ENCODE measurements around the gene FAM222A. TPM values are rescaled to one million over a fixed set of nuclear protein-coding genes. Genes with fewer than 3 reads are reported as not detected.

The FAM222A gene
- total RNA-seq, 1 donor from 2014 or later = 2.5 TPM

DNA sequence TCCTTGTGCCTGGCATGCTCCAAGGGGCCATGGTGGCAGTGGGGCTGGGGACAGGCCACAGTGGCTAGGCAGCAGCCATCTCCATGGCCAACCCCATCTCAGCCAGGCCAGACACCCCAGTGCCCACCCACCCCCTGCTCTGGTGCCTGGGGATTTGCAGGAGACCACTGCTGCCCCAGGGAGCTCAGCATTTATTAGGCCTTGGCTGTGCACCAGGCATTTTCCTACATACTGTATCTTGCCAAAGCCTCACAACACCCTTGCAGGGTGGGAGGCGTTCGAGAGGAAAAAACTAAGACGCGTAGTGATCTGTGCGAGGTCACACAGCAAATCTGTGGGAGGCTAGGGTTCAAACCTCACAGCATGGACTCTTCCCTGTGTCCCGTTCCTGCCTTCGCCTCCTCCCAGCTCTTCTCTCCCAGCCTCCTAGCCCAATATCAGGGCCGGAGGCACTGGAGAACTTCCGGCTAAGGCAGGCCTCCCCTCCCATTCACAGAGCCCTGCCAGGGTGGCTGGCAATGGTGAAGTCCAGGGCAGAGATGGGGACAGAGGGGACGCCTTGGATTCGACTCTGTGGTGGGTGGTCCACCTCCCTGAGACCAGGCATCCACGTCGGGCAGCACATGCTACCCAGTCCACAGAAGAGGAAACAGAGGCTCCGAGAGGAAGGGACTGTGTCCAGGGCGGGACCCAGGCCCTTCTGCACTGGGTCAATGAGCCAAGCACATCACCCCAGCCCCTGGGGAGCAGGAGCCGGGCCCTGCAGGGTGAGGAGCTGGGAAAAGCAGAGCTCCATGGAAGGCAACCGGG lies 57.4 kb downstream of the FAM222A start:
- Histone ChIP-seq H3K36me3 (no peaks in the 10 kb centered on the region), H3K4me3 (no peak overlapping the region), H3K9ac (no peak overlapping the region), H3K27ac (no peak overlapping the region), H3K9me3 (ENCODE audit: low read depth) (no peaks in the 10 kb centered on the region), H4K20me1 (ENCODE audit: low read depth) (no peaks in the 10 kb centered on the region), H3F3A (ENCODE audit: low read depth) (no peaks in the 10 kb centered on the region), H3K4me1 (peaks cover 7% of the 10 kb centered on the region), H2AFZ (replicated peaks) (no peak overlapping the region), H3K79me2 (ENCODE audit: low read depth) (no peaks in the 10 kb centered on the region), H3K4me2 (no peak overlapping the region), H3K27me3 (no peaks in the 10 kb centered on the region)
- Mint-ChIP-seq H3K4me3 (no peak overlapping the region), H3K27me3 (ENCODE audit: insufficient read depth, low read depth) (peaks cover 7% of the 10 kb centered on the region), H3K36me3 (no peaks in the 10 kb centered on the region), H3K9me3 (no peaks in the 10 kb centered on the region), H3K4me1 (peaks cover 2% of the 10 kb centered on the region), H3K27ac (no peak overlapping the region)
- DNase-seq (ENCODE audit: low spot score) = no peak
- TF ChIP-seq EZH2phosphoT487 (IDR thresholded peaks at IDR 0.05) (no peak), EZH2 (IDR thresholded peaks at IDR 0.05) (no peak)
- TF ChIP-seq, protein P1, sequence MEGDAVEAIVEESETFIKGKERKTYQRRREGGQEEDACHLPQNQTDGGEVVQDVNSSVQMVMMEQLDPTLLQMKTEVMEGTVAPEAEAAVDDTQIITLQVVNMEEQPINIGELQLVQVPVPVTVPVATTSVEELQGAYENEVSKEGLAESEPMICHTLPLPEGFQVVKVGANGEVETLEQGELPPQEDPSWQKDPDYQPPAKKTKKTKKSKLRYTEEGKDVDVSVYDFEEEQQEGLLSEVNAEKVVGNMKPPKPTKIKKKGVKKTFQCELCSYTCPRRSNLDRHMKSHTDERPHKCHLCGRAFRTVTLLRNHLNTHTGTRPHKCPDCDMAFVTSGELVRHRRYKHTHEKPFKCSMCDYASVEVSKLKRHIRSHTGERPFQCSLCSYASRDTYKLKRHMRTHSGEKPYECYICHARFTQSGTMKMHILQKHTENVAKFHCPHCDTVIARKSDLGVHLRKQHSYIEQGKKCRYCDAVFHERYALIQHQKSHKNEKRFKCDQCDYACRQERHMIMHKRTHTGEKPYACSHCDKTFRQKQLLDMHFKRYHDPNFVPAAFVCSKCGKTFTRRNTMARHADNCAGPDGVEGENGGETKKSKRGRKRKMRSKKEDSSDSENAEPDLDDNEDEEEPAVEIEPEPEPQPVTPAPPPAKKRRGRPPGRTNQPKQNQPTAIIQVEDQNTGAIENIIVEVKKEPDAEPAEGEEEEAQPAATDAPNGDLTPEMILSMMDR (IDR thresholded peaks at IDR 0.05) = no peak

DNA sequence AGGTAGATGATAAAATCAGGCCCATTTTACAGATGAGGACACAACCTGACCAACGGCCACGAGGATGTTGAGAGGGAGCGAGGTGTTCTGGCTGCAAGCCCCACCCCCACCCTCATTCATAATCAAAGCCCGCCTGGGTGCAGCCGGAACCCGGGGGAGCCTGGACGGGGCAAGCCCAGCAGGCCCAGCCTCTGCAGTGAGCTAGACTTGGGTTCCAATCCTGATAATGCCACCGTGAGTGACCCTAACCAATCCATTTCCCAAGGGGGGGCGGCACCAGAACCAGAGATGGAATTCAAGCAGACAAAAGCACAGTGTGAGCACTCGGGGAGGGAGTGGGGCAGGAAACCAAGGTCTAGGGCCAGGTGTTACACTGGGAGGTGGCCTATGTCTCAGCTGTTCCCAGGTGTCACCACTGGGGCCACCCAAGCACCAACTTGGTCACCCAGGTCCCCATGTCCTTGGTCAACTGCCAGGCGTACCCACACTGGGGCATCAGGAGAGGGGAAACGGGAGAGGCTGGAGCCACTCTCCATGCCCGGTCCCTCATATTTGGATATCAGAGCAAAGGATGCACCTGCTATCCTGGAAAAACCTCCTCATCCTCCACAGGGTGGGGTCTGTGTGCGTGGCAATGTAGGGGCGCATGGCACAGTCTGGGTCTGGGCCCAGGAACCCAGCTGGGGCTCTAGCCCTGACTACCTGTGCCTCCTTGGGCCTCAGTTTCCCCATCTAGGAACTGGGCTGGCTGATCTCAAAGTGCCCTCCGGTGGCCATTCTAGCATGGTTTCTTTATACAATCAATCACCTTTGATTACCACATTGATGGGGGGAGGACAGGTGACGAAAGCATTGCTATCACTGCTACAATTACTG lies 58.4 kb downstream of the FAM222A start:
- H3K4me3 Mint-ChIP-seq = no peak overlapping the region
- Histone ChIP-seq H3K79me2 (ENCODE audit: low read depth) (no peaks in the 10 kb centered on the region), H3K27ac (no peak overlapping the region), H3K4me1 (peaks cover 7% of the 10 kb centered on the region), H3K4me2 (no peak overlapping the region), H3F3A (ENCODE audit: low read depth) (no peaks in the 10 kb centered on the region), H3K9ac (no peak overlapping the region), H3K9me3 (ENCODE audit: low read depth) (no peaks in the 10 kb centered on the region), H3K36me3 (no peaks in the 10 kb centered on the region), H3K4me3 (no peak overlapping the region), H3K27me3 (no peaks in the 10 kb centered on the region), H2AFZ (replicated peaks) (no peak overlapping the region), H4K20me1 (ENCODE audit: low read depth) (no peaks in the 10 kb centered on the region)
- H3K27me3 Mint-ChIP-seq (ENCODE audit: insufficient read depth, low read depth) = peaks cover 7% of the 10 kb centered on the region
- TF ChIP-seq, protein P1 (IDR thresholded peaks at IDR 0.05) = peak; percentile 35
- TF ChIP-seq EZH2 (IDR thresholded peaks at IDR 0.05) = no peak
- no peaks in the 10 kb centered on the region for H3K36me3 Mint-ChIP-seq
- H3K27ac Mint-ChIP-seq = no peak overlapping the region
- DNase-seq (ENCODE audit: low spot score) = no peak
- no peaks in the 10 kb centered on the region for H3K9me3 Mint-ChIP-seq
- peaks cover 2% of the 10 kb centered on the region for H3K4me1 Mint-ChIP-seq

DNA sequence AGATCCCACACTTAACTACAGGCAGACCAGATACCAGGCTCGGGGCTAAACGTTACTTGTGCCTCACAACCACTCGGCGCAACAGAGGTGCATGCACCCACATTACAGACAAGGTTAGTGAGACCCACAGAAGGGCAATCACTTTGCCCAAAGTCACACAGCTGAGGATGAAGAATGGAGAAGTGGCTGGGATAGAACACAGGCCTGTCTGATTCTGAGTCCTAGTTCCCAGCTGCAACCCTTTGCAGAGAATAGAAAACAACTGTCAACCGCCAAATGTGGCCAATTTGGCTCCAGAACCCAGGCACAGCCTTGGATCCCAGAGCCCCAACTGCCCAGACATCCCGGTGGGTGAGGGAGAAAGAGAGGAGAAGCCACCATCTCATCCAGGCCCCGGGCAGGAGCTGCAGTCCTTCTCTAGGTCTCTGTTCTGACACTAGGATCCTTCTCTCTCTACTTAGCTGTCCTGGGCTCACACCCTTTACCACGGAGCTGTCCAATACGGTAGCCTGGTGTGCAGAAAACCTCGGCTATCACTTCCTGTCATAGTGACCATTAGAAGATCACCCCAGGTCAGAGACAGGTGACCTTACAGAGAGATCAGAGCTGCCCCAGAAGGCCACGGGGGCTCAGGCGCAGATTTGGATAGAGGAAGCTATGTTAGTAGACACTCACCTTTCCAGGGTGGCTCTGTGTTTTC lies 59.1 kb downstream of the FAM222A start:
- H3K4me2 ChIP-seq = no peak overlapping the region
- Mint-ChIP-seq H3K27ac (no peak overlapping the region), H3K4me1 (peaks cover 7% of the 10 kb centered on the region), H3K27me3 (ENCODE audit: insufficient read depth, low read depth) (peaks cover 7% of the 10 kb centered on the region), H3K36me3 (no peaks in the 10 kb centered on the region), H3K4me3 (no peak overlapping the region), H3K9me3 (no peaks in the 10 kb centered on the region)
- H3K9ac ChIP-seq = no peak overlapping the region
- H3K9me3 ChIP-seq (ENCODE audit: low read depth) = no peaks in the 10 kb centered on the region
- TF ChIP-seq EZH2phosphoT487 (IDR thresholded peaks at IDR 0.05) (no peak), EZH2 (IDR thresholded peaks at IDR 0.05) (no peak)
- TF ChIP-seq, protein P1 (IDR thresholded peaks at IDR 0.05) = no peak
- H3K27ac ChIP-seq = no peak overlapping the region
- no peak overlapping the region for H2AFZ ChIP-seq (replicated peaks)
- H4K20me1 ChIP-seq (ENCODE audit: low read depth) = no peaks in the 10 kb centered on the region
- H3K4me3 ChIP-seq = no peak overlapping the region
- no peak for DNase-seq (ENCODE audit: low spot score)
- no peaks in the 10 kb centered on the region for H3F3A ChIP-seq (ENCODE audit: low read depth)
- H3K79me2 ChIP-seq (ENCODE audit: low read depth) = no peaks in the 10 kb centered on the region
- no peaks in the 10 kb centered on the region for H3K36me3 ChIP-seq
- H3K27me3 ChIP-seq = no peaks in the 10 kb centered on the region
- H3K4me1 ChIP-seq = peaks cover 7% of the 10 kb centered on the region
